Measurements from ENCODE around the gene ELFN2.

The ELFN2 gene

GRCh38 chr22:37449331-37450001, 22.2 kb upstream of the ELFN2 start:
- H3K36me3 ChIP-seq (ENCODE audit: control insufficient read depth, insufficient read depth, low read length): no peaks in the 10 kb centered on the region
- H3K27me3 ChIP-seq (ENCODE audit: control insufficient read depth, insufficient read depth, low read length): peaks cover 5% of the 10 kb centered on the region
- no peak overlapping the region for H3K27ac ChIP-seq (ENCODE audit: low read depth, low read length)
- H3K4me1 ChIP-seq (ENCODE audit: control insufficient read depth, insufficient read depth, low read length): no peaks in the 10 kb centered on the region
- H3K4me3 ChIP-seq (ENCODE audit: low read length): no peak overlapping the region
- H3K9ac ChIP-seq (ENCODE audit: low read length): no peak overlapping the region

- Histone ChIP-seq H3K4me3 (ENCODE audit: low read length) (no peak overlapping the region), H3K36me3 (ENCODE audit: control insufficient read depth, insufficient read depth, low read length) (no peaks in the 10 kb centered on the region), H3K27me3 (ENCODE audit: control insufficient read depth, insufficient read depth, low read length) (peaks cover 5% of the 10 kb centered on the region), H3K4me1 (ENCODE audit: control insufficient read depth, insufficient read depth, low read length) (no peaks in the 10 kb centered on the region), H3K9ac (ENCODE audit: low read length) (no peak overlapping the region), H3K27ac (ENCODE audit: low read depth, low read length) (no peak overlapping the region)
Measured at GRCh38 chr22:37448516-37449127, 21.3 kb upstream of the ELFN2 start.

- Histone ChIP-seq H3K9ac (ENCODE audit: low read length) (no peak overlapping the region), H3K4me3 (ENCODE audit: low read length) (no peak overlapping the region), H3K4me1 (ENCODE audit: control insufficient read depth, insufficient read depth, low read length) (no peaks in the 10 kb centered on the region), H3K27me3 (ENCODE audit: control insufficient read depth, insufficient read depth, low read length) (peaks cover 5% of the 10 kb centered on the region), H3K36me3 (ENCODE audit: control insufficient read depth, insufficient read depth, low read length) (no peaks in the 10 kb centered on the region), H3K27ac (ENCODE audit: low read depth, low read length) (no peak overlapping the region)
Measured at GRCh38 chr22:37445501-37445900, 18.2 kb upstream of the ELFN2 start.

GRCh38 chr22:37443977-37444376, 16.7 kb upstream of the ELFN2 start:
- Histone ChIP-seq H3K27me3 (ENCODE audit: control insufficient read depth, insufficient read depth, low read length) (peaks cover 4% of the 10 kb centered on the region), H3K9ac (ENCODE audit: low read length) (no peak overlapping the region), H3K36me3 (ENCODE audit: control insufficient read depth, insufficient read depth, low read length) (no peaks in the 10 kb centered on the region), H3K4me3 (ENCODE audit: low read length) (no peak overlapping the region), H3K4me1 (ENCODE audit: control insufficient read depth, insufficient read depth, low read length) (no peaks in the 10 kb centered on the region), H3K27ac (ENCODE audit: low read depth, low read length) (no peak overlapping the region)

- Histone ChIP-seq H3K4me1 (ENCODE audit: control insufficient read depth, insufficient read depth, low read length) (no peaks in the 10 kb centered on the region), H3K9ac (ENCODE audit: low read length) (no peak overlapping the region), H3K4me3 (ENCODE audit: low read length) (no peak overlapping the region), H3K36me3 (ENCODE audit: control insufficient read depth, insufficient read depth, low read length) (no peaks in the 10 kb centered on the region), H3K27ac (ENCODE audit: low read depth, low read length) (no peak overlapping the region), H3K27me3 (ENCODE audit: control insufficient read depth, insufficient read depth, low read length) (no peaks in the 10 kb centered on the region)
Measured at GRCh38 chr22:37443086-37443485, 15.8 kb upstream of the ELFN2 start.

- no peak overlapping the region for H3K4me3 ChIP-seq (ENCODE audit: low read length)
- no peak overlapping the region for H3K27ac ChIP-seq (ENCODE audit: low read depth, low read length)
- no peaks in the 10 kb centered on the region for H3K4me1 ChIP-seq (ENCODE audit: control insufficient read depth, insufficient read depth, low read length)
- no peaks in the 10 kb centered on the region for H3K27me3 ChIP-seq (ENCODE audit: control insufficient read depth, insufficient read depth, low read length)
- no peaks in the 10 kb centered on the region for H3K36me3 ChIP-seq (ENCODE audit: control insufficient read depth, insufficient read depth, low read length)
- no peak overlapping the region for H3K9ac ChIP-seq (ENCODE audit: low read length)
Measured at GRCh38 chr22:37442537-37442936, 15.3 kb upstream of the ELFN2 start.

- H3K36me3 ChIP-seq (ENCODE audit: control insufficient read depth, insufficient read depth, low read length): no peaks in the 10 kb centered on the region
- no peak overlapping the region for H3K9ac ChIP-seq (ENCODE audit: low read length)
- H3K4me3 ChIP-seq (ENCODE audit: low read length): no peak overlapping the region
- H3K4me1 ChIP-seq (ENCODE audit: control insufficient read depth, insufficient read depth, low read length): no peaks in the 10 kb centered on the region
- no peak overlapping the region for H3K27ac ChIP-seq (ENCODE audit: low read depth, low read length)
- no peaks in the 10 kb centered on the region for H3K27me3 ChIP-seq (ENCODE audit: control insufficient read depth, insufficient read depth, low read length)
Measured at GRCh38 chr22:37442135-37442534, 14.9 kb upstream of the ELFN2 start.

- H3K9ac ChIP-seq (ENCODE audit: low read length): no peak overlapping the region
- no peak overlapping the region for H3K4me3 ChIP-seq (ENCODE audit: low read length)
- no peak overlapping the region for H3K27ac ChIP-seq (ENCODE audit: low read depth, low read length)
- H3K27me3 ChIP-seq (ENCODE audit: control insufficient read depth, insufficient read depth, low read length): no peaks in the 10 kb centered on the region
- no peaks in the 10 kb centered on the region for H3K36me3 ChIP-seq (ENCODE audit: control insufficient read depth, insufficient read depth, low read length)
- H3K4me1 ChIP-seq (ENCODE audit: control insufficient read depth, insufficient read depth, low read length): no peaks in the 10 kb centered on the region
Measured at GRCh38 chr22:37440875-37441274, 13.6 kb upstream of the ELFN2 start.

- no peak overlapping the region for H3K27ac ChIP-seq (ENCODE audit: low read depth, low read length)
- no peak overlapping the region for H3K9ac ChIP-seq (ENCODE audit: low read length)
- H3K27me3 ChIP-seq (ENCODE audit: control insufficient read depth, insufficient read depth, low read length): peaks cover 2% of the 10 kb centered on the region
- no peak overlapping the region for H3K4me3 ChIP-seq (ENCODE audit: low read length)
- no peaks in the 10 kb centered on the region for H3K36me3 ChIP-seq (ENCODE audit: control insufficient read depth, insufficient read depth, low read length)
- no peaks in the 10 kb centered on the region for H3K4me1 ChIP-seq (ENCODE audit: control insufficient read depth, insufficient read depth, low read length)
Measured at GRCh38 chr22:37439347-37439746, 12.1 kb upstream of the ELFN2 start.

- H3K27me3 ChIP-seq (ENCODE audit: control insufficient read depth, insufficient read depth, low read length): peaks cover 4% of the 10 kb centered on the region
- H3K36me3 ChIP-seq (ENCODE audit: control insufficient read depth, insufficient read depth, low read length): no peaks in the 10 kb centered on the region
- H3K27ac ChIP-seq (ENCODE audit: low read depth, low read length): no peak overlapping the region
- no peak overlapping the region for H3K4me3 ChIP-seq (ENCODE audit: low read length)
- no peaks in the 10 kb centered on the region for H3K4me1 ChIP-seq (ENCODE audit: control insufficient read depth, insufficient read depth, low read length)
- H3K9ac ChIP-seq (ENCODE audit: low read length): no peak overlapping the region
Measured at GRCh38 chr22:37435970-37436603, 8.8 kb upstream of the ELFN2 start.

- Histone ChIP-seq H3K36me3 (ENCODE audit: control insufficient read depth, insufficient read depth, low read length) (no peaks in the 10 kb centered on the region), H3K27me3 (ENCODE audit: control insufficient read depth, insufficient read depth, low read length) (peaks cover 13% of the 10 kb centered on the region), H3K4me3 (ENCODE audit: low read length) (no peak overlapping the region), H3K27ac (ENCODE audit: low read depth, low read length) (no peak overlapping the region), H3K9ac (ENCODE audit: low read length) (no peak overlapping the region), H3K4me1 (ENCODE audit: control insufficient read depth, insufficient read depth, low read length) (no peaks in the 10 kb centered on the region)
Measured at GRCh38 chr22:37433786-37434185, 6.5 kb upstream of the ELFN2 start.

- no peak overlapping the region for H3K27ac ChIP-seq (ENCODE audit: low read depth, low read length)
- no peak overlapping the region for H3K4me3 ChIP-seq (ENCODE audit: low read length)
- H3K4me1 ChIP-seq (ENCODE audit: control insufficient read depth, insufficient read depth, low read length): no peaks in the 10 kb centered on the region
- no peaks in the 10 kb centered on the region for H3K36me3 ChIP-seq (ENCODE audit: control insufficient read depth, insufficient read depth, low read length)
- no peak overlapping the region for H3K9ac ChIP-seq (ENCODE audit: low read length)
- H3K27me3 ChIP-seq (ENCODE audit: control insufficient read depth, insufficient read depth, low read length): peaks cover 24% of the 10 kb centered on the region
Measured at GRCh38 chr22:37432708-37433054, 5.4 kb upstream of the ELFN2 start.

All from rectal smooth muscle tissue (tissue), 1 donor.